ENCODE measurements around the gene SOD3. TPM values are rescaled to one million over a fixed set of nuclear protein-coding genes. Genes with fewer than 3 reads are reported as not detected.

The SOD3 gene
- total RNA-seq (2016; rRNA removed; fragmentation: Illumina TruSeq; extraction: Trizol) (not detected in 2 replicates), polyA plus RNA-seq (2011; rRNA removed) (0.04 TPM in 1 of 2 replicates, not detected in the other), polyA minus RNA-seq (2011; rRNA and poly(A)+ RNA removed; ENCODE audit: low replicate concordance) (not detected in 2 replicates), Bru-seq, nascent RNA (percentile 12 among the genes with signal in this experiment), BruChase-seq, experiment 1, labeled RNA remaining after a 6-hour chase (not detected), BruChase-seq, experiment 2, labeled RNA remaining after a 2-hour chase (not detected)
- total RNA-seq (2016; cell fraction: cytosol; rRNA removed; fragmentation: Illumina TruSeq; extraction: Trizol; ENCODE audit: low read depth), result not detected in 2 replicates
- total RNA-seq (2016; cell fraction: insoluble cytoplasmic fraction; rRNA removed; fragmentation: Illumina TruSeq; extraction: Trizol), result not detected in 2 replicates
- not detected in 2 replicates for total RNA-seq (2016; cell fraction: membrane; rRNA removed; fragmentation: Illumina TruSeq; extraction: Trizol)
- not detected in 2 replicates for total RNA-seq (2016; cell fraction: nucleus; rRNA removed; fragmentation: Illumina TruSeq; extraction: Trizol)
- polyA plus RNA-seq (2011; cell fraction: cytosol; rRNA removed), result 0.13 and 0.20 TPM in 2 replicates
- polyA plus RNA-seq (2011; cell fraction: nucleus; rRNA removed), result 0.14 and 0.37 TPM in 2 replicates
- polyA plus RNA-seq (2012), result 0.47 and 0.85 TPM in 2 replicates
- not detected in 2 replicates for polyA plus RNA-seq (2016; cell fraction: cytosol; fragmentation: Illumina TruSeq; extraction: Trizol; ENCODE audit: low read depth)
- not detected in 2 replicates for polyA plus RNA-seq (2016; cell fraction: insoluble cytoplasmic fraction; fragmentation: Illumina TruSeq; extraction: Trizol; ENCODE audit: low read depth)
- not detected in 2 replicates for polyA plus RNA-seq (2016; cell fraction: membrane; fragmentation: Illumina TruSeq; extraction: Trizol; ENCODE audit: low read depth)
- not detected in 2 replicates for polyA plus RNA-seq (2016; cell fraction: nucleus; fragmentation: Illumina TruSeq; extraction: Trizol; ENCODE audit: insufficient read depth, low read depth)
- polyA minus RNA-seq (2011; cell fraction: cytosol; rRNA and poly(A)+ RNA removed), result 0.53 TPM in 1 of 2 replicates, not detected in the other
- polyA minus RNA-seq (2011; cell fraction: nucleus; rRNA and poly(A)+ RNA removed), result not detected in 2 replicates
- long read RNA-seq, experiment 1, partial matches to known transcripts, result 0 of 1 reads
- long read RNA-seq, experiment 1, other reads (novel, unspliced or antisense), result 0 of 1 reads
- long read RNA-seq, experiment 2, partial matches to known transcripts, result 0 of 1 reads
- long read RNA-seq, experiment 2, other reads (novel, unspliced or antisense), result 1 of 1 reads

- intact Hi-C loops (cut with micrococcal nuclease; ENCODE audit: unreplicated experiment), result no loop called here
- H3K4me3 ChIP-seq (replicated peaks in 1 of 3; ENCODE audit: insufficient read depth in 1 of 3, low read depth in 2 of 3, low read length in 3 of 3), result peak within 1 kb of the TSS in 1 of 3 experiments; percentile 45; a peak in 1 of 6 replicates
- TF ChIP-seq, protein P1, sequence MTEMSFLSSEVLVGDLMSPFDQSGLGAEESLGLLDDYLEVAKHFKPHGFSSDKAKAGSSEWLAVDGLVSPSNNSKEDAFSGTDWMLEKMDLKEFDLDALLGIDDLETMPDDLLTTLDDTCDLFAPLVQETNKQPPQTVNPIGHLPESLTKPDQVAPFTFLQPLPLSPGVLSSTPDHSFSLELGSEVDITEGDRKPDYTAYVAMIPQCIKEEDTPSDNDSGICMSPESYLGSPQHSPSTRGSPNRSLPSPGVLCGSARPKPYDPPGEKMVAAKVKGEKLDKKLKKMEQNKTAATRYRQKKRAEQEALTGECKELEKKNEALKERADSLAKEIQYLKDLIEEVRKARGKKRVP (CRISPR knock-in tag; IDR thresholded peaks at IDR 0.05), result no peak
- peak; percentile 51; the same call in 1 of the 2 replicates for TF ChIP-seq ZNF629 (CRISPR knock-in tag; conservative IDR thresholded peaks at IDR 0.05)
- TF ChIP-seq AKAP8 (CRISPR knock-in tag; IDR thresholded peaks at IDR 0.05), result no peak
- TF ChIP-seq ZMYM4 (CRISPR knock-in tag; IDR thresholded peaks at IDR 0.05), result peak; percentile 20; the same call in 1 of the 2 replicates
- TF ChIP-seq ZBTB21 (CRISPR knock-in tag; IDR thresholded peaks at IDR 0.05), result peak; percentile 40; the same call in 1 of the 2 replicates
- TF ChIP-seq ZSCAN21 (CRISPR knock-in tag; IDR thresholded peaks at IDR 0.05; ENCODE audit: borderline replicate concordance), result no peak
- TF ChIP-seq RXRA (CRISPR knock-in tag; IDR thresholded peaks at IDR 0.05), result no peak
- TF ChIP-seq ETS1 (CRISPR knock-in tag; IDR thresholded peaks at IDR 0.05), result no peak
- TF ChIP-seq ZNF138 (CRISPR knock-in tag; IDR thresholded peaks at IDR 0.05; ENCODE audit: low read depth), result no peak
- TF ChIP-seq TEAD3 (CRISPR knock-in tag; optimal IDR thresholded peaks at IDR 0.05; ENCODE audit: borderline replicate concordance), result peak; percentile 24
- TF ChIP-seq LCORL (IDR thresholded peaks at IDR 0.05), result no peak
- peak; percentile 52; the same call in 1 of the 2 replicates for TF ChIP-seq LCORL (CRISPR knock-in tag; IDR thresholded peaks at IDR 0.05)
- TF ChIP-seq CC2D1A (CRISPR knock-in tag; IDR thresholded peaks at IDR 0.05), result no peak
- no peak for TF ChIP-seq NFIC (IDR thresholded peaks at IDR 0.05; ENCODE audit: low read length)
- no peak for TF ChIP-seq JUNB (CRISPR knock-in tag; IDR thresholded peaks at IDR 0.05; ENCODE audit: borderline replicate concordance)
Measured at GRCh38 chr4:24794916-24795665, at the start of gene SOD3. Gene SOD3, plus strand, starts transcription at chr4:24795573. Its CDS starts 3,949 bp downstream, at chr4:24799522.

More at GRCh38 chr4:24794916-24795665, at the start of gene SOD3:
- ATAC-seq (peak; percentile 93), DNase-seq (ENCODE audit: low spot score) (peak; percentile 18), FAIRE-seq (no peak)
- H4K20me1 ChIP-seq (ENCODE audit: insufficient read depth, low read length), result no peaks in the 10 kb centered on the region
- in situ Hi-C loops (cut with HindIII; ENCODE audit: extremely low pct_ligation_motif_present, low pct_unique_long_range_greater_than_20kb), result no loop called here
- H3K9ac ChIP-seq (ENCODE audit: insufficient read depth, low read depth, low read length), result no peak within 1 kb of the TSS
- WGBS (ENCODE audit: low lambda C conversion rate), result 32% methylated on average over 19 of the region's 21 CpGs
- H3K36me3 ChIP-seq (replicated peaks in 1 of 2; ENCODE audit: control insufficient read depth in 1 of 2, insufficient read depth in 2 of 2, low read length in 2 of 2), result no peaks in the 10 kb centered on the region
- ChIA-PET CTCF (ENCODE audit: low intra/inter-chr PET ratio, low total read pairs) (no interaction called here), POLR2A (no interaction called here)
- H3K4me2 ChIP-seq (ENCODE audit: low read depth, low read length), result peak within 1 kb of the TSS; percentile 65
- H3K9me3 ChIP-seq (ENCODE audit: low read length), result no peaks in the 10 kb centered on the region
- peaks cover 44% of the 10 kb centered on the region for H3K4me1 ChIP-seq (ENCODE audit: insufficient read depth, low read length)
- H3K79me2 ChIP-seq (ENCODE audit: insufficient read depth, low read length), result no peaks in the 10 kb centered on the region
- peaks cover 1 to 8% of the 10 kb centered on the region in 2 experiments; a peak in 2 of 5 replicates for H3K27me3 ChIP-seq (ENCODE audit: control insufficient read depth in 1 of 2, insufficient read depth in 2 of 2, low read length in 2 of 2)
- H2AFZ ChIP-seq (ENCODE audit: low read length), result no peak within 1 kb of the TSS
- H3K27ac ChIP-seq (ENCODE audit: extremely low read length, insufficient read depth, low read length), result no peak within 1 kb of the TSS
- BruUV-seq (replicated peaks), result no TSS peak
